ENCODE measurements around the gene SLC39A11. TPM values are rescaled to one million over a fixed set of nuclear protein-coding genes. Genes with fewer than 3 reads are reported as not detected.

SLC39A11 gene
- total RNA-seq, 1 experiment from 2014 or later = 18.6 TPM

- no TSS peak for BruUV-seq (replicated peaks)
- intact Hi-C loops (cut with micrococcal nuclease; ENCODE audit: unreplicated experiment) = no loop called here
- ChIA-PET POLR2A (ENCODE audit: low non-redundant PET) (interaction anchor here (0.6 kb wide), 1 partner anchor 120 kb away, joined by 3 read pairs; no protein-coding TSS in a partner anchor), CTCF (no interaction called here)
- H3K9me3 ChIP-seq (ENCODE audit: low read depth, low read length, poor library complexity, severe bottlenecking) = no peaks in the 10 kb centered on the region
- no peaks in the 10 kb centered on the region for H3K4me1 ChIP-seq (ENCODE audit: insufficient read depth, low read length, poor library complexity, severe bottlenecking)
- H3K27ac ChIP-seq (ENCODE audit: low read depth, low read length, poor library complexity, severe bottlenecking) = no peak overlapping the region
- no peak for TF ChIP-seq EZH2 (IDR thresholded peaks at IDR 0.05; ENCODE audit: borderline replicate concordance, low read depth, low read length, poor library complexity, severe bottlenecking)
- TF ChIP-seq CTCF (conservative IDR thresholded peaks at IDR 0.05; ENCODE audit: low read depth, low read length) = no peak
- H3K27me3 ChIP-seq (replicated peaks; ENCODE audit: insufficient read depth, low read depth, low read length, poor library complexity) = no peaks in the 10 kb centered on the region
- no peaks in the 10 kb centered on the region for H3K36me3 ChIP-seq (ENCODE audit: insufficient read depth, low read length, poor library complexity, severe bottlenecking)
- DNase-seq (ENCODE audit: low spot score) = no peak
- no peak overlapping the region for H3K4me3 ChIP-seq (ENCODE audit: low read depth, low read length, poor library complexity, severe bottlenecking)
Measured at GRCh38 chr17:73043686-73044581, 48.6 kb downstream of the SLC39A11 start.

- intact Hi-C loops (cut with micrococcal nuclease; ENCODE audit: unreplicated experiment) = no loop called here
- DNase-seq (ENCODE audit: low spot score) = no peak
- TF ChIP-seq EZH2 (IDR thresholded peaks at IDR 0.05; ENCODE audit: borderline replicate concordance, low read depth, low read length, poor library complexity, severe bottlenecking) (no peak), CTCF (conservative IDR thresholded peaks at IDR 0.05; ENCODE audit: low read depth, low read length) (no peak)
- BruUV-seq (replicated peaks) = no TSS peak
- Histone ChIP-seq H3K27ac (ENCODE audit: low read depth, low read length, poor library complexity, severe bottlenecking) (no peak overlapping the region), H3K9me3 (ENCODE audit: low read depth, low read length, poor library complexity, severe bottlenecking) (no peaks in the 10 kb centered on the region), H3K4me3 (ENCODE audit: low read depth, low read length, poor library complexity, severe bottlenecking) (no peak overlapping the region), H3K4me1 (ENCODE audit: insufficient read depth, low read length, poor library complexity, severe bottlenecking) (no peaks in the 10 kb centered on the region), H3K36me3 (ENCODE audit: insufficient read depth, low read length, poor library complexity, severe bottlenecking) (no peaks in the 10 kb centered on the region), H3K27me3 (replicated peaks; ENCODE audit: insufficient read depth, low read depth, low read length, poor library complexity) (no peaks in the 10 kb centered on the region)
- POLR2A ChIA-PET (ENCODE audit: low non-redundant PET) = no interaction called here
- CTCF ChIA-PET = no interaction called here
Measured at GRCh38 chr17:73042809-73043685, 49.4 kb downstream of the SLC39A11 start.

- intact Hi-C loops (cut with micrococcal nuclease; ENCODE audit: unreplicated experiment) = no loop called here
- no peaks in the 10 kb centered on the region for H3K9me3 ChIP-seq (ENCODE audit: low read depth, low read length, poor library complexity, severe bottlenecking)
- H3K36me3 ChIP-seq (ENCODE audit: insufficient read depth, low read length, poor library complexity, severe bottlenecking) = no peaks in the 10 kb centered on the region
- no peak overlapping the region for H3K4me3 ChIP-seq (ENCODE audit: low read depth, low read length, poor library complexity, severe bottlenecking)
- no peaks in the 10 kb centered on the region for H3K4me1 ChIP-seq (ENCODE audit: insufficient read depth, low read length, poor library complexity, severe bottlenecking)
- H3K27me3 ChIP-seq (replicated peaks; ENCODE audit: insufficient read depth, low read depth, low read length, poor library complexity) = no peaks in the 10 kb centered on the region
- no peak for TF ChIP-seq CTCF (conservative IDR thresholded peaks at IDR 0.05; ENCODE audit: low read depth, low read length)
- TF ChIP-seq EZH2 (IDR thresholded peaks at IDR 0.05; ENCODE audit: borderline replicate concordance, low read depth, low read length, poor library complexity, severe bottlenecking) = no peak
- BruUV-seq (replicated peaks) = no TSS peak
- ChIA-PET POLR2A (ENCODE audit: low non-redundant PET) (no interaction called here), CTCF (no interaction called here)
- H3K27ac ChIP-seq (ENCODE audit: low read depth, low read length, poor library complexity, severe bottlenecking) = no peak overlapping the region
- no peak for DNase-seq (ENCODE audit: low spot score)
Measured at GRCh38 chr17:73042225-73042624, 50.3 kb downstream of the SLC39A11 start.
